Duodenal mucosa (tissue), 2 donors: ENCODE results near the gene MBD3L2.
A peak's percentile ranks its signal among the peaks of the same experiment; 100 is the strongest.
"Not testable (repeated sequence)": the region's sequence is repeated elsewhere in the genome, so short reads cannot be mapped to it uniquely, and the experiment has no call there.

ENCODE experiments used
- H3K27ac ChIP-seq: one replicate; pipeline ENCODE4 v1.7.0; 2013; ENCODE audit warnings: low read depth, low read length
- H3K27me3 ChIP-seq, 2 donors: one replicate each; pipeline ENCODE4 v1.7.0; 2013; ENCODE audit warnings: low read length in 2 of 2, control low read depth in 1 of 2; ENCODE audit not compliant: insufficient read depth in 2 of 2, control insufficient read depth in 1 of 2
- H3K36me3 ChIP-seq, 2 donors: one replicate each; pipeline ENCODE4 v1.7.0; 2013; ENCODE audit warnings: low read length in 2 of 2, control low read depth in 1 of 2; ENCODE audit not compliant: insufficient read depth in 2 of 2, control insufficient read depth in 1 of 2
- H3K4me1 ChIP-seq, 2 donors: one replicate each; pipeline ENCODE4 v1.7.0; 2013; ENCODE audit warnings: low read length in 2 of 2, control low read depth in 1 of 2; ENCODE audit not compliant: insufficient read depth in 2 of 2, control insufficient read depth in 1 of 2
- H3K4me3 ChIP-seq, 2 donors: one replicate each; pipeline ENCODE4 v1.7.0; 2013; ENCODE audit warnings: low read length in 2 of 2, low read depth in 1 of 2
- H3K9ac ChIP-seq, 2 donors: one replicate each; pipeline ENCODE4 v1.7.0; 2013; ENCODE audit warnings: low read length in 2 of 2, low read depth in 1 of 2
- H3K9me3 ChIP-seq, 2 donors: one replicate each; pipeline ENCODE4 v1.7.0; 2013; ENCODE audit warnings: low read length in 2 of 2, control low read depth in 1 of 2; ENCODE audit not compliant: control insufficient read depth in 1 of 2

Gene MBD3L2

GRCh38 chr19:7059977-7060376 is 10.9 kb downstream of the MBD3L2 start:
- not testable (repeated sequence) for H3K4me3 ChIP-seq, H3K27me3 ChIP-seq, H3K36me3 ChIP-seq, H3K27ac ChIP-seq, H3K9ac ChIP-seq, H3K4me1 ChIP-seq, H3K9me3 ChIP-seq

- no peaks in the 10 kb centered on the region for H3K36me3 ChIP-seq
- H3K9ac ChIP-seq = no peak overlapping the region
- H3K4me1 ChIP-seq = no peaks in the 10 kb centered on the region
Measured at GRCh38 chr19:7063339-7063738, 14.2 kb downstream of the MBD3L2 start.

GRCh38 chr19:7063764-7064418 is 14.8 kb downstream of the MBD3L2 start:
- H3K27ac ChIP-seq = no peak overlapping the region
- no peak overlapping the region for H3K4me3 ChIP-seq
- no peaks in the 10 kb centered on the region for H3K36me3 ChIP-seq
- no peaks in the 10 kb centered on the region for H3K9me3 ChIP-seq
- H3K4me1 ChIP-seq = no peaks in the 10 kb centered on the region
- H3K27me3 ChIP-seq = no peaks in the 10 kb centered on the region
- no peak overlapping the region for H3K9ac ChIP-seq

More at GRCh38 chr19:7063339-7063738, 14.2 kb downstream of the MBD3L2 start:
- H3K27ac ChIP-seq = no peak overlapping the region
- H3K4me3 ChIP-seq = no peak overlapping the region
- H3K9me3 ChIP-seq = no peaks in the 10 kb centered on the region
- no peaks in the 10 kb centered on the region for H3K27me3 ChIP-seq

- not testable (repeated sequence) for H3K4me3 ChIP-seq, H3K27ac ChIP-seq, H3K27me3 ChIP-seq, H3K4me1 ChIP-seq, H3K9me3 ChIP-seq, H3K36me3 ChIP-seq, H3K9ac ChIP-seq
Measured at GRCh38 chr19:7067122-7067521, 18.0 kb downstream of the MBD3L2 start.

- Histone ChIP-seq H3K27me3 (no peaks in the 10 kb centered on the region), H3K9me3 (no peaks in the 10 kb centered on the region), H3K27ac (no peak overlapping the region), H3K36me3 (peaks cover 5 to 9% of the 10 kb centered on the region in 2 donors), H3K4me1 (peaks cover 7 to 8% of the 10 kb centered on the region in 2 donors), H3K9ac (no peak overlapping the region), H3K4me3 (no peak overlapping the region)
Measured at GRCh38 chr19:7067716-7068115, 18.6 kb downstream of the MBD3L2 start.

GRCh38 chr19:7068599-7068998 is 19.5 kb downstream of the MBD3L2 start:
- peaks cover 10 to 18% of the 10 kb centered on the region in 2 donors for H3K36me3 ChIP-seq
- H3K27me3 ChIP-seq = no peaks in the 10 kb centered on the region
- no peak overlapping the region for H3K27ac ChIP-seq
- no peaks in the 10 kb centered on the region for H3K9me3 ChIP-seq
- H3K4me1 ChIP-seq = peaks cover 7 to 8% of the 10 kb centered on the region in 2 donors
- no peak overlapping the region for H3K9ac ChIP-seq
- peak overlapping the region; percentile 40 to 50 for H3K4me3 ChIP-seq

GRCh38 chr19:7069042-7069903 is 20.2 kb downstream of the MBD3L2 start, which contains the start of gene ZNF557:
Gene ZNF557, plus strand, starts transcription at chr19:7069703. Its CDS starts 5,372 bp downstream, at chr19:7075075.
- Histone ChIP-seq H3K4me3 (peak within 1 kb of the TSS; percentile 90 to 100), H3K27ac (peak within 1 kb of the TSS; percentile 85), H3K9me3 (no peaks in the 10 kb centered on the region), H3K9ac (peak within 1 kb of the TSS; percentile 73 to 82), H3K36me3 (peaks cover 14 to 22% of the 10 kb centered on the region in 2 donors), H3K4me1 (peaks cover 7 to 8% of the 10 kb centered on the region in 2 donors), H3K27me3 (no peaks in the 10 kb centered on the region)

- Histone ChIP-seq H3K4me1 (peaks cover 7 to 8% of the 10 kb centered on the region in 2 donors), H3K36me3 (peaks cover 19 to 28% of the 10 kb centered on the region in 2 donors), H3K27me3 (no peaks in the 10 kb centered on the region), H3K9me3 (peaks cover 0 to 2% of the 10 kb centered on the region in 2 donors), H3K27ac (peak overlapping the region; percentile 85), H3K9ac (peak overlapping the region; percentile 73 to 82), H3K4me3 (peak overlapping the region; percentile 90 to 100)
Measured at GRCh38 chr19:7069904-7070226, 20.7 kb downstream of the MBD3L2 start.

GRCh38 chr19:7072541-7072940 is 23.4 kb downstream of the MBD3L2 start:
- Histone ChIP-seq H3K36me3 (peaks cover 43 to 55% of the 10 kb centered on the region in 2 donors), H3K9me3 (peaks cover 5 to 14% of the 10 kb centered on the region in 2 donors), H3K27ac (no peak overlapping the region), H3K9ac (no peak overlapping the region), H3K27me3 (no peaks in the 10 kb centered on the region), H3K4me1 (peaks cover 7 to 8% of the 10 kb centered on the region in 2 donors), H3K4me3 (no peak overlapping the region)

- Histone ChIP-seq H3K9ac (no peak overlapping the region), H3K4me1 (peaks cover 7 to 8% of the 10 kb centered on the region in 2 donors), H3K4me3 (no peak overlapping the region), H3K27ac (no peak overlapping the region), H3K27me3 (no peaks in the 10 kb centered on the region), H3K36me3 (peaks cover 60 to 77% of the 10 kb centered on the region in 2 donors), H3K9me3 (peaks cover 25% of the 10 kb centered on the region in 2 donors)
Measured at GRCh38 chr19:7074705-7075282, 25.7 kb downstream of the MBD3L2 start.
